MV-4-11 (cell line): ENCODE measurements around the gene TMEM175.

Experiments
- DNase-seq: peaks from one replicate; lab custom pipeline; 2025; lab: John Stamatoyannopoulos, UW

TMEM175 gene

GRCh38 chr4:1004071-1004418 is 71.8 kb downstream of the TMEM175 start:
- DNase-seq: no peak

- no peak for DNase-seq
Observed at GRCh38 chr4:1004557-1005485, 72.6 kb downstream of the TMEM175 start.

- DNase-seq: peak; percentile 22
Observed at GRCh38 chr4:1006856-1007255, 74.6 kb downstream of the TMEM175 start.
